Measurements from ENCODE around the gene PPP2R5A. TPM values are rescaled to one million over a fixed set of nuclear protein-coding genes. Genes with fewer than 3 reads are reported as not detected.
A peak's percentile ranks its signal among the peaks of the same experiment; 100 is the strongest.
"Not testable (repeated sequence)": the region's sequence is repeated elsewhere in the genome, so short reads cannot be mapped to it uniquely, and the experiment has no call there.

Gene PPP2R5A
- total and polyA plus RNA-seq, 10 donors: 34.9 to 82.5 (median 68.7) TPM

- H3K36me3 ChIP-seq: peaks cover 0 to 25% (median 0%) of the 10 kb centered on the region in 6 donors
- no peak for TF ChIP-seq POLR2A (IDR thresholded peaks at IDR 0.05)
- no peak for TF ChIP-seq POLR2AphosphoS5 (IDR thresholded peaks at IDR 0.05)
- TF ChIP-seq CTCF (IDR thresholded peaks at IDR 0.05 in 8 of 11, conservative IDR thresholded peaks at IDR 0.05 in 3 of 11): no peak
- H3K4me3 ChIP-seq: no peak overlapping the region
- intact Hi-C loops (cut with DNase I; ENCODE audit: low total_unique reads): loop anchor here (10.0 kb wide), 1 partner anchor 140 kb away; no protein-coding TSS in a partner anchor
- peaks cover 0 to 12% (median 3%) of the 10 kb centered on the region in 8 donors for H3K9me3 ChIP-seq
- H3K27ac ChIP-seq: no peak overlapping the region
- H3K4me1 ChIP-seq: peaks cover 8 to 76% (median 36%) of the 10 kb centered on the region in 6 donors
- WGBS, 5 donors: 85 to 96% (median 88%) methylated on average over 2 of the region's 2 CpGs
- DNase-seq: no peak
- H3K27me3 ChIP-seq (replicated peaks in 1 of 7): no peaks in the 10 kb centered on the region
Measured at GRCh38 chr1:212315184-212315583, 30.0 kb downstream of the PPP2R5A start.

GRCh38 chr1:212315907-212316306 is 30.7 kb downstream of the PPP2R5A start:
- Histone ChIP-seq H3K9me3 (peaks cover 0 to 12% (median 3%) of the 10 kb centered on the region in 8 donors), H3K36me3 (peaks cover 0 to 25% (median 0%) of the 10 kb centered on the region in 6 donors), H3K4me3 (no peak overlapping the region), H3K27me3 (replicated peaks in 1 of 7) (no peaks in the 10 kb centered on the region), H3K4me1 (peaks cover 8 to 68% (median 33%) of the 10 kb centered on the region in 6 donors), H3K27ac (peak overlapping the region in 2 of 8 donors; percentile 18 to 28)
- DNase-seq: no peak
- no peak for TF ChIP-seq POLR2AphosphoS5 (IDR thresholded peaks at IDR 0.05)
- peak in 1 of 11 experiments; percentile 6 for TF ChIP-seq CTCF (IDR thresholded peaks at IDR 0.05 in 8 of 11, conservative IDR thresholded peaks at IDR 0.05 in 3 of 11)
- TF ChIP-seq POLR2A (IDR thresholded peaks at IDR 0.05): no peak
- intact Hi-C loops (cut with DNase I; ENCODE audit: low total_unique reads): loop anchor here (10.0 kb wide), 1 partner anchor 139 kb away; no protein-coding TSS in a partner anchor

DNA sequence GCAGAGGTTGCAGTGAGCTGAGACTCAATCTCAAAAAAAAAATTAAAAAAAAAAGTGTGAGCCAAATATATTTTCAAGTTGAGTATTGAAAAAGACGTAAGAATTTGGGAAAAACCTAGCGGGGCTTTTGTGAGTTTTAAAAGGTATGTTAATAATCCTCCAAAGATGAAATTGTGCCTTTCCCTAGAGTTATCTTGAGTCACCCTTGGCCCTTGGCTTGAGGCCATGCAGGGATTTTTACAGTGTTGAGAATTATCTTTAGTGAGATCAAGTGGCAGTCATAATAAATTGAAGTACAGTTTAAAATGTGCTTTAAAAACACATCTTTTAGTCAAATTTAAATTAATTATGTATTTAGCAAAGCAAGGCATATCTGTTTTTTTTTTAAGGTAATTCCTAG is 32.7 kb downstream of the PPP2R5A start:
- no peak for DNase-seq
- intact Hi-C loops (cut with DNase I; ENCODE audit: low total_unique reads): loop anchor here (10.0 kb wide), 1 partner anchor 137 kb away; no protein-coding TSS in a partner anchor
- TF ChIP-seq CTCF (IDR thresholded peaks at IDR 0.05 in 8 of 11, conservative IDR thresholded peaks at IDR 0.05 in 3 of 11) (no peak), POLR2AphosphoS5 (IDR thresholded peaks at IDR 0.05) (no peak), POLR2A (IDR thresholded peaks at IDR 0.05) (no peak)
- H3K27me3 ChIP-seq (replicated peaks in 1 of 7): no peaks in the 10 kb centered on the region
- 80 to 87% (median 82%) methylated on average over 2 of the region's 2 CpGs for WGBS, 5 donors
- peaks cover 0 to 3% (median under 1%) of the 10 kb centered on the region in 8 donors for H3K9me3 ChIP-seq
- no peak overlapping the region for H3K4me3 ChIP-seq
- peaks cover 11 to 61% (median 30%) of the 10 kb centered on the region in 6 donors for H3K4me1 ChIP-seq
- peaks cover 0 to 22% (median 0%) of the 10 kb centered on the region in 6 donors for H3K36me3 ChIP-seq
- no peak overlapping the region for H3K27ac ChIP-seq

- DNase-seq; H3K27ac ChIP-seq; intact Hi-C loops (cut with DNase I; ENCODE audit: low total_unique reads); H3K9me3 ChIP-seq; H3K27me3 ChIP-seq (replicated peaks in 1 of 7); H3K4me3 ChIP-seq: not testable (repeated sequence)
- Histone ChIP-seq H3K36me3 (peaks cover 0 to 13% (median 0%) of the 10 kb centered on the region in 6 donors), H3K4me1 (peaks cover 5 to 61% (median 35%) of the 10 kb centered on the region in 6 donors)
- WGBS, 5 donors: 94 to 100% (median 100%) methylated on average over 5 to 16 of the region's 34 CpGs; no CpG with 5 or more reads in 2 of the 5 donors
Measured at GRCh38 chr1:212321031-212321430, 35.8 kb downstream of the PPP2R5A start.

Measured in spleen (tissue), 11 donors.